Spleen (tissue), 11 donors: ENCODE results near the gene NOS1AP. TPM values are rescaled to one million over a fixed set of nuclear protein-coding genes. Genes with fewer than 3 reads are reported as not detected.

Experiments used
- DNase-seq: peaks from one replicate; pipeline ENCODE4 v3.0.0-alpha.2; 2020
- H3K27ac ChIP-seq, 8 donors: fragments of 200-600 bp; sonication (generic) in 7 of 8; 1 replicate in 4 of 8; 2 replicates in 4 of 8; pipeline versions ENCODE4 v1.5.0 to v1.8.0; 2016 to 2021; ENCODE audit warnings: inconsistent platforms in 4 of 8, mild to moderate bottlenecking in 4 of 8, moderate library complexity in 1 of 8
- H3K27me3 ChIP-seq, 7 donors: fragments of 200-600 bp; sonication (generic) in 6 of 7; replicated peaks in 1 of 7; 1 replicate in 4 of 7; 2 replicates in 3 of 7; pipeline versions ENCODE4 v1.5.0 to v1.8.0; 2016 to 2021; ENCODE audit warnings: inconsistent platforms in 3 of 7, mild to moderate bottlenecking in 1 of 7
- H3K36me3 ChIP-seq, 6 donors: fragments of 200-600 bp; sonication (generic) in 5 of 6; 1 replicate in 4 of 6; 2 replicates in 2 of 6; pipeline versions ENCODE4 v1.5.0 to v1.8.0; 2016 to 2021; ENCODE audit warnings: inconsistent platforms in 2 of 6
- H3K4me1 ChIP-seq, 6 donors: fragments of 200-600 bp; sonication (generic) in 5 of 6; 1 replicate in 3 of 6; 2 replicates in 3 of 6; pipeline versions ENCODE4 v1.5.0 to v1.8.0; 2016 to 2021; ENCODE audit warnings: inconsistent platforms in 3 of 6
- H3K4me3 ChIP-seq, 8 donors: fragments of 200-600 bp; sonication (generic) in 7 of 8; 1 replicate in 4 of 8; 2 replicates in 4 of 8; pipeline versions ENCODE4 v1.5.0 to v1.8.0; 2016 to 2021; ENCODE audit warnings: inconsistent platforms in 4 of 8, mild to moderate bottlenecking in 4 of 8, moderate library complexity in 2 of 8
- H3K9me3 ChIP-seq, 8 donors: fragments of 200-600 bp; sonication (generic) in 7 of 8; 1 replicate in 4 of 8; 2 replicates in 4 of 8; pipeline versions ENCODE4 v1.5.0 to v1.8.0; 2016 to 2021; ENCODE audit warnings: inconsistent platforms in 4 of 8
- CTCF ChIP-seq, 11 experiments: fragments of 200-600 bp in 7 of 11; fragments of 450-650 bp in 4 of 11; sonication (generic) in 4 of 11; IDR thresholded peaks in 8 of 11; conservative IDR thresholded peaks in 3 of 11; 1 replicate in 7 of 11; 2 replicates in 4 of 11; pipeline versions ENCODE4 v1.4.0 to v1.8.0; 2016 to 2021; ENCODE audit warnings: antibody characterized with exemption in 11 of 11, inconsistent platforms in 4 of 11, mild to moderate bottlenecking in 1 of 11
- POLR2A ChIP-seq, 3 donors: fragments of 450-650 bp; IDR thresholded peaks; one replicate each; pipeline ENCODE4 v1.5.1; 2017; ENCODE audit warnings: antibody characterized with exemption in 3 of 3, mild to moderate bottlenecking in 1 of 3
- POLR2AphosphoS5 ChIP-seq, 3 donors: sonication (generic); formaldehyde crosslinking; IDR thresholded peaks; one replicate each; pipeline ENCODE4 v1.5.1; 2017; ENCODE audit warnings: antibody characterized with exemption in 3 of 3
- WGBS, 5 donors: extraction: QIAGEN DNeasy Blood & Tissue Kit in 3 of 5; methylation state at CpG; one replicate each; pipeline versions ENCODE4 v1.1.5 to v1.1.7; 2013 to 2018; 5-methylcytosine and 5-hydroxymethylcytosine counted together
- intact Hi-C: fragments of 100-400 bp; cut with DNase I; formaldehyde crosslinking; loops from one replicate; pipeline ENCODE4 v1.15.0; 2023; ENCODE audit warnings: low total_unique reads
- polyA plus RNA-seq, 3 donors: library from polyadenylated mRNA; stranded (reverse); fragments of 200-250 nt; gene quantifications; one replicate each; pipeline ENCODE4 v1.2.1, GENCODE V29; 2013
- total RNA-seq, 7 donors: library from RNA; depleted of rRNA in 3 of 7; stranded (reverse); fragments of >200 nt in 3 of 7; fragmentation: NEBNext Ultra II Directional in 4 of 7; extraction: Animal tissue kit (Norgen Biotek cat#: 25700) in 4 of 7; gene quantifications; one replicate each; pipeline versions ENCODE4 v1.1.0 to v1.2.1, GENCODE V29; 2016 to 2021
- donor health status: healthy with polysubstance abuse.
- donor health status: DM: no; HTN: no; CAD: no; lungs with moderate emphysema.
- donor health status: DM: no; HTN: no; CAD: no.
- donor health status: Bipolar disorder and iron deficiency.
- donor health status: healthy.
- donor health status: DM: no; HTN: no; CAD: no.
- donor health status: DM: yes; HTN: yes; CAD: no.

Gene NOS1AP
- total and polyA plus RNA-seq, 10 donors: 0.16 to 1.7 (median 0.60) TPM; not detected in 2

- peaks cover 0 to 17% (median 0%) of the 10 kb centered on the region in 7 donors for H3K27me3 ChIP-seq
- H3K4me1 ChIP-seq: peaks cover 0 to 7% (median 0%) of the 10 kb centered on the region in 6 donors
- WGBS, 5 donors: 69 to 79% (median 73%) methylated on average over 1 of the region's 1 CpG
- no peak for TF ChIP-seq CTCF (IDR thresholded peaks at IDR 0.05 in 8 of 11, conservative IDR thresholded peaks at IDR 0.05 in 3 of 11)
- no peak for TF ChIP-seq POLR2AphosphoS5 (IDR thresholded peaks at IDR 0.05)
- no peak for TF ChIP-seq POLR2A (IDR thresholded peaks at IDR 0.05)
- intact Hi-C loops: no loop called here
- H3K9me3 ChIP-seq: no peaks in the 10 kb centered on the region
- H3K27ac ChIP-seq: no peak overlapping the region
- no peaks in the 10 kb centered on the region for H3K36me3 ChIP-seq
- H3K4me3 ChIP-seq: no peak overlapping the region
- DNase-seq: no peak
Measured at GRCh38 chr1:162219461-162219860, 150.0 kb downstream of the NOS1AP start.

GRCh38 chr1:162220009-162220539 is 150.6 kb downstream of the NOS1AP start:
- peaks cover 0 to 17% (median 0%) of the 10 kb centered on the region in 7 donors for H3K27me3 ChIP-seq
- no peak for DNase-seq
- 82 to 90% (median 84%) methylated on average over 6 of the region's 6 CpGs for WGBS, 5 donors
- H3K27ac ChIP-seq: no peak overlapping the region
- H3K4me3 ChIP-seq: no peak overlapping the region
- H3K4me1 ChIP-seq: peaks cover 0 to 7% (median 0%) of the 10 kb centered on the region in 6 donors
- TF ChIP-seq POLR2AphosphoS5 (IDR thresholded peaks at IDR 0.05): no peak
- no peak for TF ChIP-seq POLR2A (IDR thresholded peaks at IDR 0.05)
- no peak for TF ChIP-seq CTCF (IDR thresholded peaks at IDR 0.05 in 8 of 11, conservative IDR thresholded peaks at IDR 0.05 in 3 of 11)
- no peaks in the 10 kb centered on the region for H3K9me3 ChIP-seq
- no peaks in the 10 kb centered on the region for H3K36me3 ChIP-seq
- intact Hi-C loops: no loop called here

GRCh38 chr1:162222014-162222413 is 152.5 kb downstream of the NOS1AP start:
- intact Hi-C loops: no loop called here

More at GRCh38 chr1:162222014-162222413, 152.5 kb downstream of the NOS1AP start:
- no peak for DNase-seq
- Histone ChIP-seq H3K9me3 (no peaks in the 10 kb centered on the region), H3K27ac (no peak overlapping the region), H3K4me3 (no peak overlapping the region), H3K4me1 (peaks cover 0 to 7% (median 0%) of the 10 kb centered on the region in 6 donors), H3K27me3 (peaks cover 0 to 17% (median 0%) of the 10 kb centered on the region in 7 donors), H3K36me3 (no peaks in the 10 kb centered on the region)
- no peak for TF ChIP-seq POLR2A (IDR thresholded peaks at IDR 0.05)
- TF ChIP-seq CTCF (IDR thresholded peaks at IDR 0.05 in 8 of 11, conservative IDR thresholded peaks at IDR 0.05 in 3 of 11): no peak
- TF ChIP-seq POLR2AphosphoS5 (IDR thresholded peaks at IDR 0.05): no peak
- 53 to 77% (median 62%) methylated on average over 5 of the region's 5 CpGs for WGBS, 5 donors
